HepG2 (cell line): ENCODE results near the gene SYT7. TPM values are rescaled to one million over a fixed set of nuclear protein-coding genes. Genes with fewer than 3 reads are reported as not detected.
A peak's percentile ranks its signal among the peaks of the same experiment; 100 is the strongest.

ENCODE experiments used
- ATAC-seq: fragments of 200-7000 bp; cut with Tn5 transposase; 3 replicates; pipeline ENCODE4 v1.9.1; 2020; ENCODE audit warnings: mild to moderate bottlenecking, moderate library complexity
- BruUV-seq: library from RNA; stranded (reverse); fragments of 400-500 nt; replicated peaks from 2 replicates; lab custom pipeline; 2021; lab: Mats Ljungman, UMichigan
- CTCF ChIA-PET: fragments of 300-600 bp; formaldehyde crosslinking; extraction: SDS; loops from one replicate; lab custom pipeline; 2021; ENCODE audit warnings: low total read pairs, inconsistent platforms, low intra/inter-chr PET ratio; lab: Yijun Ruan, JAX
- POLR2A ChIA-PET: fragments of 350-600 bp; sonication (Branson Sonifier 250); formaldehyde crosslinking; loops from one replicate; lab custom pipeline; 2020; ENCODE audit warnings: antibody characterized with exemption, inconsistent platforms; lab: Yijun Ruan, JAX
- DNase-seq: peaks from one replicate; pipeline ENCODE4 v3.0.0-alpha.2; 2015; ENCODE audit warnings: low spot score
- FAIRE-seq: peaks from 3 replicates; lab custom pipeline; 2011; peaks lifted over from hg19 to GRCh38; lab: Jason Lieb, UNC
- H2AFZ ChIP-seq: one replicate; pipeline ENCODE4 v1.6.1; 2011; ENCODE audit warnings: low read length, inconsistent platforms
- H3K27ac ChIP-seq: fragments of 300-600 bp; 3 replicates; pipeline ENCODE4 v1.8.0; 2011; ENCODE audit warnings: mixed run types, mild to moderate bottlenecking, mixed read lengths, low read length, inconsistent platforms; ENCODE audit not compliant: insufficient read depth; ENCODE audit errors: extremely low read length
- H3K27me3 ChIP-seq, 2 experiments: fragments of 200-600 bp in 1 of 2; 2 replicates in 1 of 2; 3 replicates in 1 of 2; pipeline versions ENCODE4 v1.6.0 to v1.8.0; 2011; ENCODE audit warnings: low read length in 2 of 2, mild to moderate bottlenecking in 2 of 2, moderate library complexity in 2 of 2, inconsistent platforms in 1 of 2; ENCODE audit not compliant: insufficient read depth in 2 of 2, control insufficient read depth in 1 of 2
- H3K36me3 ChIP-seq, 2 experiments: fragments of 200-600 bp in 1 of 2; replicated peaks in 1 of 2; 2 replicates in 1 of 2; 3 replicates in 1 of 2; pipeline versions ENCODE4 v1.5.1 to v1.8.0; 2011; ENCODE audit warnings: low read length in 2 of 2, inconsistent platforms in 1 of 2; ENCODE audit not compliant: insufficient read depth in 2 of 2, control insufficient read depth in 1 of 2
- H3K4me1 ChIP-seq: 2 replicates; pipeline ENCODE4 v1.5.1; 2012; ENCODE audit warnings: low read length, inconsistent platforms; ENCODE audit not compliant: insufficient read depth
- H3K4me2 ChIP-seq: 2 replicates; pipeline ENCODE4 v1.6.0; 2011; ENCODE audit warnings: low read depth, low read length, inconsistent platforms
- H3K4me3 ChIP-seq, 3 experiments: fragments of 200-600 bp in 1 of 3; sonication (generic), shearing (Covaris generic) in 1 of 3; replicated peaks in 1 of 3; 2 replicates each; pipeline ENCODE4 v1.5.1; 2011 to 2016; ENCODE audit warnings: low read length in 3 of 3, inconsistent platforms in 2 of 3, low read depth in 2 of 3, mild to moderate bottlenecking in 2 of 3, control low read depth in 1 of 3, mixed read lengths in 1 of 3; ENCODE audit not compliant: insufficient read depth in 1 of 3
- H3K79me2 ChIP-seq: one replicate; pipeline ENCODE4 v1.6.1; 2011; ENCODE audit warnings: low read length, inconsistent platforms; ENCODE audit not compliant: insufficient read depth
- H3K9ac ChIP-seq: 2 replicates; pipeline ENCODE4 v1.6.0; 2011; ENCODE audit warnings: mild to moderate bottlenecking, low read depth, low read length, inconsistent platforms; ENCODE audit not compliant: insufficient read depth
- H3K9me3 ChIP-seq: 2 replicates; pipeline ENCODE4 v1.5.1; 2012; ENCODE audit warnings: mild to moderate bottlenecking, low read length
- H4K20me1 ChIP-seq: 2 replicates; pipeline ENCODE4 v1.6.0; 2011; ENCODE audit warnings: inconsistent platforms, mild to moderate bottlenecking, low read length, moderate library complexity; ENCODE audit not compliant: insufficient read depth
- FOSL2 ChIP-seq: sonication (generic); formaldehyde crosslinking; IDR thresholded peaks from 2 replicates; pipeline ENCODE4 v1.4.0; 2020; ENCODE audit warnings: missing genetic modification reagents
- MZF1 ChIP-seq: sonication (generic); formaldehyde crosslinking; IDR thresholded peaks from 2 replicates; pipeline ENCODE4 v1.8.1; 2023; ENCODE audit warnings: mild to moderate bottlenecking, missing genetic modification reagents, borderline replicate concordance
- ZNF274 ChIP-seq: sonication (generic); formaldehyde crosslinking; IDR thresholded peaks from 2 replicates; pipeline ENCODE4 v1.5.1; 2020; ENCODE audit warnings: mild to moderate bottlenecking, missing genetic modification reagents
- ZNF280D ChIP-seq: sonication (generic); formaldehyde crosslinking; IDR thresholded peaks from 2 replicates; pipeline ENCODE4 v1.5.1; 2020; ENCODE audit warnings: mild to moderate bottlenecking, missing genetic modification reagents
- ZNF746 ChIP-seq: sonication (generic); formaldehyde crosslinking; IDR thresholded peaks from 2 replicates; pipeline ENCODE4 v1.8.0; 2022; ENCODE audit warnings: mild to moderate bottlenecking, missing genetic modification reagents
- ZNF773 ChIP-seq: sonication (generic); formaldehyde crosslinking; IDR thresholded peaks from 2 replicates; pipeline ENCODE4 v1.4.0; 2020; ENCODE audit warnings: missing genetic modification reagents, borderline replicate concordance
- WGBS: methylation state at CpG from one replicate; pipeline ENCODE4 v1.1.6; 2017; ENCODE audit warnings: low lambda C conversion rate; 5-methylcytosine and 5-hydroxymethylcytosine counted together
- in situ Hi-C: cut with HindIII; loops from 2 replicates; pipeline ENCODE4 v1.10.0; 2017; ENCODE audit warnings: low pct_unique_long_range_greater_than_20kb; ENCODE audit not compliant: extremely low pct_ligation_motif_present
- intact Hi-C: fragments of 100-400 bp; cut with micrococcal nuclease; formaldehyde crosslinking; loops from one replicate; pipeline ENCODE4 v1.10.0; 2022; ENCODE audit not compliant: unreplicated experiment
- polyA plus RNA-seq, 8 experiments: library from polyadenylated mRNA; depleted of rRNA in 3 of 8; stranded (reverse) in 7 of 8; unstranded in 1 of 8; fragments of >200 nt; fragmentation: Illumina TruSeq in 4 of 8; extraction: Trizol in 4 of 8; gene quantifications; 2 replicates each; pipeline versions ENCODE4 v1.2.1 to v1.2.3, GENCODE V29; 2011 to 2016; ENCODE audit warnings: low read depth in 4 of 8, missing spikeins in 1 of 8, mixed read lengths in 1 of 8; ENCODE audit not compliant: insufficient read depth in 1 of 8
- total RNA-seq, 5 experiments: library from RNA; depleted of rRNA; stranded (reverse); fragments of >200 nt; fragmentation: Illumina TruSeq; extraction: Trizol; gene quantifications; 2 replicates each; pipeline ENCODE4 v1.2.3, GENCODE V29; 2016; ENCODE audit warnings: low read depth in 1 of 5
- TF ChIP-seq, protein P1 (sequence below): sonication (generic); formaldehyde crosslinking; IDR thresholded peaks from 2 replicates; pipeline ENCODE4 v1.5.0; 2020; ENCODE audit warnings: missing genetic modification reagents
- TF ChIP-seq, protein P2 (sequence below): IDR thresholded peaks from 2 replicates; pipeline ENCODE4 v1.6.1; 2016; ENCODE audit warnings: low read depth
- TF ChIP-seq, protein P3 (sequence below): sonication (generic); IDR thresholded peaks from 2 replicates; pipeline ENCODE4 v1.6.1; 2016; ENCODE audit warnings: low read depth, borderline replicate concordance

The SYT7 gene
- total and polyA plus RNA-seq, 2 of the 13 experiments (the other 11 are each of a cell fraction or from before 2014, with no cell fraction given) = 1.4 to 4.4 TPM

DNA sequence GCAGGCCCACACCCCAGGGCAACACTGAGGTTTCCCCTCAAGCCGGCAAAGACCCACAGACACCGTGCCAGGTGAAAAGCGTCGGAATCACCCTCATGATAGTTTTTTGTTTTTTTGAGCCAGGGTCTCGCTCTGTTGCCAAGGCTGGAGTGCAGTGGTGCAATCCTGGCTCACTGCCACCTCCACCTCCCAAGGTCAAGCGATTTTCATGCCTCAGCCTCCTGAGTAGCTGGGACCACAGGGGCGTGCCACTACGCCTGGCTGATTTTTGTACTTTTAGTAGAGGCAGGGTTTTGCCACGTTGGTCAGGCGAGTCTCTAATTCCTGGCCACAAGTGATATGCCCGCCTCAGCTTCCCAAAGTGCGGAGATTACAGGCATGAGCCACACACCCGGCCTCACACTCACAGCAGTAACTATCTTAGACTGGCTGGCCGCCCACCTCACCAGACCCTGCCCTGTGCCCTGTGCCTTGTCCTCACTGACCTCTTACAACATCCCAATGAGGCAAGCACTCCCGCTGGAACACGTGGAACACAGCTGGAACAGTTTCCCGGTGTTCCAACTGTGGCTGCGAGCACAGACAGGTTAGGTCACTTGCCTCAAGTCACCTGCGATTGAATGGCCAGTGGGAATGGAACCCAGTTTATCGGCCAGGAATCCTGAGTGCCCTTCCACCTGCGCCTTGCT lies 51.2 kb downstream of the SYT7 start:
- peak; percentile 58 for DNase-seq
- no TSS peak for BruUV-seq
- H4K20me1 ChIP-seq = no peaks in the 10 kb centered on the region
- POLR2A ChIA-PET = interaction anchor here (1.3 kb wide), 1 partner anchor 41 kb away, joined by 4 read pairs; no protein-coding TSS in a partner anchor
- FAIRE-seq = peak; percentile 66
- peak; percentile 57 for ATAC-seq
- peak overlapping the region; percentile 54 for H3K4me2 ChIP-seq
- 13% methylated on average over 10 of the region's 21 CpGs for WGBS
- no peak overlapping the region for H2AFZ ChIP-seq
- no peak overlapping the region for H3K27ac ChIP-seq
- CTCF ChIA-PET = no interaction called here
- peaks cover 48% of the 10 kb centered on the region for H3K4me1 ChIP-seq
- no peaks in the 10 kb centered on the region for H3K79me2 ChIP-seq
- in situ Hi-C loops = loop anchor here (5.0 kb wide), 1 partner anchor 108 kb away; no protein-coding TSS in a partner anchor
- H3K9me3 ChIP-seq = no peaks in the 10 kb centered on the region
- H3K9ac ChIP-seq = no peak overlapping the region
- peak overlapping the region in 1 of 3 experiments; percentile 38; a peak in 2 of 6 replicates for H3K4me3 ChIP-seq
- no peaks in the 10 kb centered on the region for H3K36me3 ChIP-seq
- peaks cover 0 to 5% of the 10 kb centered on the region in 2 experiments; a peak in 1 of 5 replicates for H3K27me3 ChIP-seq
- intact Hi-C loops = loop anchor here (1.0 kb wide), 1 partner anchor 99 kb away; no protein-coding TSS in a partner anchor
- TF ChIP-seq, protein P1, sequence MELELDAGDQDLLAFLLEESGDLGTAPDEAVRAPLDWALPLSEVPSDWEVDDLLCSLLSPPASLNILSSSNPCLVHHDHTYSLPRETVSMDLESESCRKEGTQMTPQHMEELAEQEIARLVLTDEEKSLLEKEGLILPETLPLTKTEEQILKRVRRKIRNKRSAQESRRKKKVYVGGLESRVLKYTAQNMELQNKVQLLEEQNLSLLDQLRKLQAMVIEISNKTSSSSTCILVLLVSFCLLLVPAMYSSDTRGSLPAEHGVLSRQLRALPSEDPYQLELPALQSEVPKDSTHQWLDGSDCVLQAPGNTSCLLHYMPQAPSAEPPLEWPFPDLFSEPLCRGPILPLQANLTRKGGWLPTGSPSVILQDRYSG (CRISPR knock-in tag) = no peak
- TF ChIP-seq ZNF746 (CRISPR knock-in tag) = peak; percentile 30; the same call in 1 of the 2 replicates
- peak; percentile 76 for TF ChIP-seq ZNF280D (CRISPR knock-in tag)
- TF ChIP-seq ZNF274 (CRISPR knock-in tag) = no peak
- TF ChIP-seq FOSL2 (CRISPR knock-in tag) = peak; percentile 40; the same call in 1 of the 2 replicates
- TF ChIP-seq, protein P2, sequence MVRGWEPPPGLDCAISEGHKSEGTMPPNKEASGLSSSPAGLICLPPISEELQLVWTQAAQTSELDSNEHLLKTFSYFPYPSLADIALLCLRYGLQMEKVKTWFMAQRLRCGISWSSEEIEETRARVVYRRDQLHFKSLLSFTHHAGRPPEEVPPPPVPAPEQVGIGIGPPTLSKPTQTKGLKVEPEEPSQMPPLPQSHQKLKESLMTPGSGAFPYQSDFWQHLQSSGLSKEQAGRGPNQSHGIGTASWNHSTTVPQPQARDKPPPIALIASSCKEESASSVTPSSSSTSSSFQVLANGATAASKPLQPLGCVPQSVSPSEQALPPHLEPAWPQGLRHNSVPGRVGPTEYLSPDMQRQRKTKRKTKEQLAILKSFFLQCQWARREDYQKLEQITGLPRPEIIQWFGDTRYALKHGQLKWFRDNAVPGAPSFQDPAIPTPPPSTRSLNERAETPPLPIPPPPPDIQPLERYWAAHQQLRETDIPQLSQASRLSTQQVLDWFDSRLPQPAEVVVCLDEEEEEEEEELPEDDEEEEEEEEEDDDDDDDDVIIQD (CRISPR knock-in tag) = no peak
- TF ChIP-seq, protein P3, sequence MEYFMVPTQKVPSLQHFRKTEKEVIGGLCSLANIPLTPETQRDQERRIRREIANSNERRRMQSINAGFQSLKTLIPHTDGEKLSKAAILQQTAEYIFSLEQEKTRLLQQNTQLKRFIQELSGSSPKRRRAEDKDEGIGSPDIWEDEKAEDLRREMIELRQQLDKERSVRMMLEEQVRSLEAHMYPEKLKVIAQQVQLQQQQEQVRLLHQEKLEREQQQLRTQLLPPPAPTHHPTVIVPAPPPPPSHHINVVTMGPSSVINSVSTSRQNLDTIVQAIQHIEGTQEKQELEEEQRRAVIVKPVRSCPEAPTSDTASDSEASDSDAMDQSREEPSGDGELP = peak; percentile 89
- no peak for TF ChIP-seq MZF1 (CRISPR knock-in tag)
- TF ChIP-seq ZNF773 (CRISPR knock-in tag) = no peak
